ENCODE measurements around the gene L3MBTL1.
"Not testable (repeated sequence)": the region's sequence is repeated elsewhere in the genome, so short reads cannot be mapped to it uniquely, and the experiment has no call there.

The L3MBTL1 gene

DNA sequence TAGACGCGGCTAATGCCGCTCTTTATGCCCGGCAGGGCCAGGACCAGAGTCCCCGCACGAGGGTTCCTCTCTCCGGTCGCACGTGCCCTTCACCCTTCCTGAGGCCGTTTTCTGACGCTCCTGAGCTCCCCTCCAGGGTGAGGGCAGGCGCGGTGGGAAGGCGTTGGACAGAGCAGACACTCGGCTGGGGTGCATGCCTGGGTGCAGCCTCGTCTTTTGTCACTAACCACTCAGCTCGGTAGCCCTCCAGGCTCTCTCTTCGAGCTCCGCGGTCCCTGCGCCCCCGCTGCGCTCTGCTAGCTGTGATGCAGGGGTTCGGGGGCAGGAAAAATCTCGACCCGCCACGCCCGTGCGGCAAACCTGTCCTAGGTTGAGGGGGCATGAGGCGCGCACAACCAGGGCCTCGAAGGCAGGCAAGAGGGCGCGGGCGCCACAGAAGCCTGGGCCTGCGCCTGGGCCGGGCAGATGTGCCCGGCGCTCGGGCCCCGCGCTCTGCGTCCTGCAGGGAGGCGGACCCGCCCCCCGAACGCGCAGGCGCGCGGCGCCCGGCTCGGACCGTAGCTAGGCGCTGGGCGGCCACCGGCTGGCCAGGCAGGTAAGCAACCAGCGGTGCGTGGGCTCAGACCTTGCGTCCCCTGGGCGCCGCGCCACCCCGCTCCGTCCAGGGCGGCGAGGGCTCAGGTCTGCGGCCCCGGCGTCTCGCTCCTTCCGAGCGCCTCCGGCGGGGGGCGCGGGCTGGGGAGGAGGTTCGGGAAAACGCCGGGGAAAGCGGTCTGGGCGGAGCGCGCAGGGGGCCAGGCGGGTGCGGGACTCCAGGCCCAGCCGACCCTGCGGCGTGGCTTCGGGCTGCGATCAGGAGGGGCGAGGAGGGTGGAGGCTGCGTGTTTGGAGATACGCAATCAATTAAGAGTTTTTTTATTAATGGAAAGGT, at the start of gene L3MBTL1:
TSS of gene L3MBTL1 (plus strand) at position 548 of the 931 bp plus-strand sequence. CDS start 5,807 bp downstream, outside the sequence.
- DNase-seq: no peak

DNA sequence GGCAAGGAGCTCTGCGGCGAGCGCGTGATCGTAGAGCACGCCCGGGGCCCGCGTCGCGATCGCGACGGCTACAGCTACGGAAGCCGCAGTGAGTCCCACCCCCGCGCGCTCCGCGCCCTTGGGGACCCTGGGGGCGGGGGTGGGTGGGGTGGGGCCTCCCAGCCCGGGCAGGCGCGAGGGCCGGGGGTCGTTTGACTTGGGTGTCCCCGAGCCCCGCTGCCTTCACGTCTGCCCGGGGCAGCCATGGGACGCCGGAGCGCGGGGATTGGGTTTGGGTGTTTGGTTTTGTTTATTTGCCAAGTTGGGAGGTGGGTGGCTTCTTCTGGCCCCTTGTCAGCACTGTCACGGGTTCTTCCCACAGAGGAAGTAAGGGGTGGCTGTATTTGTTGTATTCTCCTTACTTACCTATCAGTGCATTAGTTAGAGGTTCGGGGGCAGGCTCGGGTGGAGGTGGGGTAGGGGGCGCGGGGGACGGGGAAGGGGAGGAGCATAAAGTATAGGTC, 49.0 kb upstream of the L3MBTL1 start:
- DNase-seq: no peak

DNA sequence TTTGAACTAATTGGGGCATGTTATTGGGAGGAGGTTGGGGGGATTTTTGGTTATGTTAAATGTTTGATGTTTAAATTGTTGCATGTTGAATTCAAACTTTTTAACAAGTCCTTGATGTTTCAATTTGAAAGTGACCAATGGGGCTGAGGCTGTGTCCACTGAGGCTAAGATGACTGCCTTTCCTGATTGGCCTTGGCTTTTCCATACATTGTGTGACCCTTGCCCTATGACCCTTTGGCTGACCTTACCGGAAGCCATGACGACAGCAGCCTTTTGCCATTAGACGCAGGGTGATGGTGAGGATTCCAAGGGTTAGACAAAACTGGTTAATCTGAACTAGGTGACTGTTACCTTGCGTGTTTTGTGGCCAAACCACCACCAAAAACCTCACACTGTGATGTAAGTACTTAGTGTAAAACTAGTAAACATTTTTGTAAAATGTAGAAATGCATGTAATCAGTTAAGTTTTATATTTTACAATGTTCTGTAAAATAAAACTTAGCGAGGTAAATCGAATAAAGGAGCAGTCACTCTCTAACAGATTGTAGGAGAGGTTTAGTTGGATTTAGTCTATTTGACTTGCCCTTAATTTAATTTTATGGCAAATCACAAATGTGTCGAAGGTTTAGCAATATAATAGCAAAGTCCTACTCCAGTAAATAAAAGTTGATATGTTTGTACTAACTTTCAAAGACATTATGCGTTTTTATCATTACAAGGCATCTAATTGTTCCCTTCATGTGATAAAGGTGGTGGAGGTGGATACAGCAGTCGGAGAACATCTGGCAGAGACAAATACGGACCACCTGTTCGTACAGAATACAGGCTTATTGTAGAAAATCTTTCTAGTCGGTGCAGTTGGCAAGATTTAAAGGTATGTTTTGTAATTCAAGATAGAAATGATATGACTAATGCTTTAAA, 48.2 kb upstream of the L3MBTL1 start:
- no peak for DNase-seq

DNA sequence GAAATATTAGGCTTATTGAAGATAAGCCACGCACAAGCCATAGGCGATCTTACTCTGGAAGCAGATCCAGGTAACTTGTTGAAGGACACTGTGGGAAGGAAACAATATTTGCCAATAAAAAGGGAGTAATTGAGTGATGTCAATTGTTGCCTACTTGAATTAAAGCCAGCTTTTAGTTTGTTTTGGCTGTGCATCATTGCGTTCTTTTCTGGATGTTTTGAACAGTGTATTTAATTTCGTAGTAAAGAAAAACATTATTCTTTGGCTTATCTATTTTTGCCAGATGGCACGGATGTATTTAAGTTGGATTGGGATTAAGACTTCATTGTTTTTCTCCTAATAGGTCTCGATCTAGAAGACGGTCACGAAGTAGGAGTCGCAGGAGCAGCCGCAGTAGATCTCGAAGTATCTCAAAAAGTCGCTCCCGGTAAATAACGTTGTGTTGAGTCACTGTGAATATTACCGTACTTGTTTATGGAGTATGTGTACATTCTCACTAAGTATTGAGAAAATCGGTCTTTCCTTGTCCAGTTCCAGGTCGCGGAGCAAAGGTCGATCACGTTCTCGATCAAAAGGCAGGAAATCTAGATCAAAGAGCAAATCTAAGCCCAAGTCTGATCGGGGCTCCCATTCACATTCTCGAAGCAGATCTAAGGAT, 47.2 kb upstream of the L3MBTL1 start:
- DNase-seq: no peak

DNA sequence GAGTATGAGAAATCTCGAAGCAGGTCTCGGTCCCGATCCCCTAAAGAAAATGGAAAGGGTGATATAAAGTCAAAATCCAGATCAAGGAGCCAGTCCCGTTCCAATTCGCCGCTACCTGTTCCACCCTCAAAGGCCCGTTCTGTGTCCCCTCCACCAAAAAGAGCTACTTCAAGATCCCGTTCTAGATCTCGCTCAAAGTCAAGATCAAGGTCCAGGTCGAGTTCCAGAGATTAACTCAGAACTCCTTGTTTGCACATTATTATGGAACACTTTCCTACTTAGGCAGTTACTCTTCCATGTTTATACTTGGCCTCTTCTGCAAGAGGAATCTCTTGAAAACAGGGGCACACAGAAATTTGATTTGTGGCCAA, 46.7 kb upstream of the L3MBTL1 start:
- DNase-seq: no peak

DNA sequence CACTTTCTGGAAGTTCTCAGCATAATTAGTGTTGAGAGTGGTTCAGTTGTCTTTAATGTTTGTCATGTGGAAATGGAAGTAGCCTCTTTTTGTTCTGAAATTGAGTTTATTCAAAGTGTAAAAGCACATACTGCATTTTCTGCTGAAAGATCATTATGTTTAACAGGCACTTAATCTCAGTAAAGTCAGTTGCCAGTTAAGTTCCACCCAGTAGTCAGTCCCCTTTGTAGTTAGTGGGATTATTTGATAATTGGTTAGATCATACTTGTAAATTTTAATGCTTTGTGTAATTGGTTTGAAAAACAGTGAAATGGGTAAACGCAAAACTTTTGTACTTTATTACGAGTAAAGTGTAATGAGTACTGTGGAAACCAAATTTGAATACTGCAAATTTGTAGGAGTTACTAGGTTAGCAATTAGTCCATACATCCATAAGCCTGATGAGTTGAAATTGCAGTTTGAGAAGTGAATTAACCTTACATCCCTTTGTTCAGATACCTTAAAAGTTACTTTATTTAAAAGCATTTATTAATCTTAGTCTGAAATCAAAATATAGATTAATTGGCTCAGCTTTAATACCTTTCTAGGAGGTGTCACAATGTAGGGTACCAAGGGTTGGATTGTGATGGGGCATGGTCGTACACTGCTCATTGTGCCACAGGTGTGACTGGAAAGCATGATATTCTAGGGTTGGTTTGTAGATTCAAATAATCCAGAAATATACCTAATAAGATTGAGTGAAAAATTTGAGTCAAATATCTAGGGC, 45.4 kb upstream of the L3MBTL1 start:
- no peak for DNase-seq

DNA sequence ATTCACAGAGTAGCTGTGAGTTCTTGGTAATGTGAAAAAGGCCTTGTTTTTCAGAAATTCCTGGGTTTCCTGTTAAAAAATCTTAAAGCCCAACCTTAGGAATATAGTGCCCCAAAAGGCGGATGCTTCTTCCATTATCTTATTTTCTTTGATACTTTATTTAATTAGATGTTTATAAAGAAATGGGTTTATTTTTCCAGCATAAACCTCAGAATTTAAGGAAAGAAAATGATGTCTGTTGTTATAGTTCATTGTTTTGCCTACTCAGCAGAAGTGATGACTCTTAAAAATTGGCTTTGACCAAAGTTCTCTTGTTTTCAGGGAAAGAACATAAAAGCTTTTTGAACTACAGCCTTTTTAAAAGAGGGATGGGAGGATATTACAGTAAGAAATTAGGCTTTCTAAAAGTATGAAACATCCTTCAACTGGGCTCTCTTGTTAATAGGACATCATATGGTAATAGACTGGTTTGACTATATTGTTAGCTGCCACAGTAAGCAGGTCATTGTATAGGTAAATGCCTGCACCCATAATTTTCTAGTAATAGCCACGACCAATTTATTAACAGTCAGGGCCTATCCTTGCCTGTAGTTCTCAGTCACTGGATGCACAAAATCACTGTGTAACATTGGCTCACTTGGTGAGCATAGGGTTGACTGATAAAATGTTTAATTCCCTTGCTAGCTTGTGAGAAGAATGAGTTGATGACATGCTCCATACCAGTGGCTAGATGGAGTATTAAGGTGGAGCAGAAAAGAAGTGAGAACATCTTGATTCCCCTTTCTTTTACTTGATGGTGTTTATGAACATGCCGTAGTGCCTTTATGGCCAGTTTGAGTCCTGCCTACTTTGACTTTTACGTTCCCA, 44.6 kb upstream of the L3MBTL1 start:
- no peak for DNase-seq

DNA sequence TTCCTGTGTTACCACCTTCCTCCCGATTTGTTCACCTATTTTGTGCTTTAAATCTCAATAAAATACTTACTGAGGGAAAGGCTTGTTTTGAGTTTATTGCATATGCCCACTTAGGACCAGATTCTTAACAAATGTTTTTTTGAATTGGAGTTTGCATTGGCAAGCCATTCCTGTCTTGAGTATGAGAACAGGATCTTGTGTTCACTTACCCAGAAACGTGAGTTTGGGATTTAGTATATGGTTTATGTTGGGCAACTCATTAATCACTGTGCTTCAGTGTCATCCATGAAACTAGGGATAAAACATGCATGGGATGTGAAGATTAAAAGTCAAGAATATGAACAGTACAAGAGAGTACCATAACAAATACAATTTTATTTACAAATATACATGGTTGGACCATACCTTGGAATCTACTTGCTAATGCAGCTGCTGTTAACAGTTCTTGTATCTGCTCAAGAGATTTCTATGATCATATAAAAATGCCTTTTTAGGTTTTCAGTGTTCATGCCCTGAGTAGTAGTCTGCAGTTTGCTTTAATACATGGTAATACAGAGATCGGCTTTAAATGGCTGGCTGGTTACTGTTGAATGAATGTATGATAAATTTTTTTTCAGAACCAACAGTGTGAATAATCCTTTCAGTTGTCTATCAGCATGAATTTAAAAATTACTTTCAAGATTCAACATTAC, 43.8 kb upstream of the L3MBTL1 start:
- no peak for DNase-seq

DNA sequence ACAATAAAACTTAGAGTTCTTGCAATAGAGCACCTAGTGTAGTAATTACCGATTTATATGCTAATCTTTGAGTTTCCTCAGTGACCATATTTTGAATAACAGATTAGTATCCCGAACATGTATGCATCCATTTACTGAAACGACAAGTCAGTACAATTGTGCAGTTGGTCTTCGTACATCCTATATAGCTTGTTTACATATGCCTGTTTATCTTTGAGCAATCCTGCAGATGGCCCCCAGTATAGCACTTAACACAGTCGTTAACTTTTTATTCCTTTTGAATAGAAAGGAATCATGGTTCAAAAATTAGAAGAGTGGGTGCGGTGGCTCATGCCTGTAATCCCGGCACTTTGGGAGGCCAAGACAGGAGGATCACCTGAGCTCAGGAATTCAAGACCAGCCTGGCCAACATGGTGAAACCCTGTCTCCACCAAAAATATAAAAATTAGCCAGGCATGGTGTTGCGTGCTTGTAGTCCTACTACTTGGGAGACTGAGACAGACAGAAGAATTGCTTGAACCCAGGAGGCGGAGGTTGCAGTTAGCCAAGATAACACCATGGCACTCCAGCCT, 43.2 kb upstream of the L3MBTL1 start:
- no peak for DNase-seq

DNA sequence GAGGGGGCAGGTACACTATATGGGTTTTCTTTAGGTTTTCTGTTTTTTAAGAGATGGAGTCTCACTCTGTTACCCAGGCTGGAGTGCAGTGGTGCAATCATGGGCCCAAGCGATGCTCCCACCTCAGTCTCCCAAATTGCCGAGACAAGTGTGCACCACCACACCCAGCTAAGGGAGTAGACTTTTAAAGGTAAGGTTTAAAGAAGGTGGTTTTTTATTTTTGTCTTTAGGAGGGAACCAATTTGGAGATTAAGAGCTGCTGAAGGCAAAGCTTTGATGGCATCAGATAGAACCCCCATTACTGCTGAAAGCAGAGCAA, 41.9 kb upstream of the L3MBTL1 start:
- no peak for DNase-seq

DNA sequence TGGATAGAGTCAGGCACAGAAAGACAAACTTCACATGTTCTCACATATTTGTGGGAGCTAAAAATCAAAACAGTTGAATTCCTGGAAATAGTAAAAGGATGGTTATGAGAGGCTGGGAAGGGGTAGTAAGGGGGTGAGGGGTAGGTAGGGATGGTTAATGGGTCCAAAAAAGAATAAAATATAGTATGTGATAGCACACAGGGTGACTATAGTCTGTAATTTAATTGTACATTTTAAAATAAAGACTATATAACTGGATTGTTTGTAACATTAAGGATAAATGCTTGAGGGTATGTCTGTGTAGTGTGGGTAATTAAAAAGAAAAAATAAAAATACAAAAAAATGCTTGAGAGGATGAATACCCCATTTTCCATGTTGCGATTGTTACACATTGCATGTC, 39.9 kb upstream of the L3MBTL1 start:
- no peak for DNase-seq

DNA sequence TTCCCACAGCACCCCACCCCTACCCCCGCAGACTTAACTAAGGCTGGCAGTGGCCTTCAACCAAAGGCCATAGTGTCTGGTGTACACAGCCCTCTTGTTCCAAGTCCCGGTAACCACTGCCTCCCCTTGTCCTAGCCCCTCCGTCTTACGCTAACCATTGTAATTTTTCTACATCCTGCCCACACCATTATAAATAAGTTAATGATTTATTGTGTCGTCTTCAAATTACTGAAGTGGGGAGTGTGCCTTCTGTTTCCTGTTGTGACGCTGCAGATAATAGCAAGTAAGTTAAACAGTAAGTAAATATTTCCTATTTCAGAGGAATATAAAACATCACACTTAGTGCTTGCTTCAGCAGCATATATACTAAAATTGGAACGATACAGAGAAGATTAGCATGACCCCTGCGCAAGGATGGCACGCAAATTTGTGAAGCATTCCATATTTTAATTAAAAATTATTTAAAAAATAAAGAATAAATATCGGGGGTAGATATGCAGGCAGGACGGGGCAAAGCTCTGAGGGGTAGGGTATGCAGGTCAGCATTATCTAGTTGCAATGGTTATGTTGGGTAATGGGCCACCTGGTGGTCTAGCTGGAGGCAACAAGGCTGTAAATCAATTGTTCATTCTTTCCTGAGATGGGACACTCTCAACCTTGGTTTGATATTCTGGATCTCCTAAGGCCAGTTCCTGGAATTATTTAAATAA, 34.7 kb upstream of the L3MBTL1 start:
- no peak for DNase-seq

DNA sequence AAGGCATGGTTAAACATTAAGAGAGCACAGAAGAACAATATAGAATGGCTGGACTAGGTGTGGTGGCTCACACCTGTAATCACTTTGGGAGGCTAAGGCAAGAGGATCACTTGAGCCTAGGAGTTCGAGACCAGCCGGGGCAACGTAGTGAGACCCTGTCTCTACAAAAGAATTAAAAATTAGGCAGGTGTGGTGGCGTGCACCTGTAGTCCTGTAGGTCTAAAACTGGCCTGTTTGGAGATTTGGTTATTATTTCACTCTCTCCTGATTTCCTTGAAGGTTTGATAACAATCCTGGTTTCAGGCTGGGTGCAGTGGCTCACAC, 34.2 kb upstream of the L3MBTL1 start:
- no peak for DNase-seq

DNA sequence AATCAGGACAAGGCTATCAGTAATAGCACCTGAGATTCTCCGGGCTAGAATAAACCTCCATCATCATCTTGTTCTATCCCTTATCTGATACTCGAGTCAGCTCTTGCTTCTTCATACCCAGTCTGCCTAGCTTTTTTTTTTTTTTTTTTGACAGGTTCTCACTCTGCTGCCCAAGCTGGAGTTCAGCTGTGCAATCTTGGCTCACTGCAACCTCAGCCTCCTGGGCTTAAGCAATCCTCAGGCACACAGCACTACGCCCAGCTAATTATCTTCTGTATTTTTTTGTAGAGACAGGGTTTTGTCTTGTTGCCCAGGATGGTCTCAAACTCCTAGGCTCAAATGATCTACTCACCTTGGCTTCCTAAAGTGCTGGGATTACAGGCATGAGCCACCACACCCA, 30.3 kb upstream of the L3MBTL1 start:
- DNase-seq: no peak

DNA sequence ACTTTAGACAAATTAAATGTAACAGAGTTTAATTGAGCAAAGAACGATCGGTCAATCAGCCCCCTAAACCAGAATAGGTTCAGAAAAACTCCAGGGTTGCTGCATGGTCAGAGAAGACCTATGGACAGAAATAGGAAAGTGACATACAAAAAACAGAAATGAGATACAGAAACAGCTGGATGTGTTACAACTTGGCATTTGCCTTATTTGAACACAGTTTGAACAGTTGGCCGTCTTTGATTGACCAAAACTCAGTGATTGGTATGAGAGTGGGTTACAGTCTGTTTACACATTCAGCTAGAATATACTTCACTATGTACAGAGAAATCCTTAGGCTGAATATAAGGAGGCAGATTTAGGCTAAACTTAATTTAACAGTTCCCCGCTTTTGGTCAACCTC, 29.9 kb upstream of the L3MBTL1 start:
- no peak for DNase-seq

DNA sequence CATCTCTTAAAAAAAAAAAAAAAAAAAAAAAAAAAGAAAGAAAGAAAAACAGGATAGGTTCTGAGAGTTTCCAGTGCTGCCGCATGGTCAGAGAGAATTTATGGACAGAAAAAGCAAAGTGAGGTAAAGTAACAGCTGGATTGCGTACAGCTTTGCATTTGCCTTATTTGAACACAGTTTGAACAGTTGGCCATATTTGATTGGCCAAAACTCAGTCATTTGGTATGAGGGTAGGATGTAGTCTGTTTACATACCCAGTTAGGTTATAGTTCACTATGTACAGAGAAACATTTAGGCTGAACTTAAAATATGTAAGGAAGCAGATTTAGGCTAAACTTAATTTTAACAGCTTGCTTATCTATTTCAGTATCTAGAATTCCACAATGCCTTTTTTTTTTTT, 17.5 kb upstream of the L3MBTL1 start:
- no peak for DNase-seq

DNA sequence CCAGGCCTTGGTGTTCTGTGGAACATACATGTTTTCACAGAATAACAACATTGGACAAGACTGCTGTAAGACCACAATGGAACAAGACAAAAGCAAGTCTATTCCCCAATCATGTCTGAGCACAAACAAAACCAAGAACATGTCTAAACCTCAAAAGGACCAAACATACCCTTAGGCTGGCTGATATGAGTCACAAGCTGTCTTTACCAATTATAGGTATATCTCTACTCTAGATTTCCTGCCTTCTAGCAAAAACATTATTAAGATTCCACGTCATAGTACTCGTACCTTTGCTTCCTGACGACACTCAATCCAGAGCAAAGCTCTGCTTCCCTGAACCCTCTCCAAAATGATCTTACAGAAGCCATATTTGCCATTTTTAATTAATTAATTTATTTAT, 15.4 kb upstream of the L3MBTL1 start:
- no peak for DNase-seq

DNA sequence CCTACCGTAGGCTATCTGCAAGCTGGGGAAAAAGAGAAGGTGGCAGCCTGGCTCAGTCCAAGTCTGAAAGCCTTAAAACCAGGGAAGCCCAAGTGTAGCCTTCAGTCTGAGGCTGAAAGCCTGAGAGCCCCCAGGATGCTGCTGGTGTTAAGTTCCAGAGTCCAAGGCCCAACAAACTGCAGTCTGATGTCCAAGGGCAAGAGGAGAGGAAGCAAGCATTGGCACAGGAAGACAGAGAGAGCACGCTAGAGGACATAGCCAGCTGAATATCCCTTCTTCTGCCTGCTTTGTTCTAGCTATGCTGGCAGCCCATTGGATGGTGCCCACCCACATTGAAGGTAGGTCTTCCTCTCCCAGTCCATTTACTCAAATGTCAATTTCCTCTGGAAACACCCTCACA, 12.1 kb upstream of the L3MBTL1 start:
- no peak for DNase-seq

DNA sequence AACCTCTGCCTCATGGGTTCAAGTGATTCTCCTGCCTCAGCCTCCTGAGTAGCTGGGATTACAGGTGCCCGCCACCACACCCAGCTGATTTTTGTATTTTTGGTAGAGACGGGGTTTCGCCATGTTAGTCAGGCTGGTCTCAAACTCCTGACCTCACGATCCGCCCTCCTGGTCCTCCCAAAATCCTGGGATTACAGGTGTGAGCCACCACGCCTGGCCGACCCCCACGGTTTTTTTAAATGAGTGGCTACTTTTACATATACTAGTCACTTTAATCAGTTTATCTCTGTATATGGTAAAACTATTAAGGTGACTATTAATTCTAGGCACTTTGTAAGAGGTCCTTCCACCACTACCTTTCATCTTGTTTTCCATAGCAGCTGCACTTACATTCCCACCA, 5.5 kb upstream of the L3MBTL1 start:
- DNase-seq: not testable (repeated sequence)

DNA sequence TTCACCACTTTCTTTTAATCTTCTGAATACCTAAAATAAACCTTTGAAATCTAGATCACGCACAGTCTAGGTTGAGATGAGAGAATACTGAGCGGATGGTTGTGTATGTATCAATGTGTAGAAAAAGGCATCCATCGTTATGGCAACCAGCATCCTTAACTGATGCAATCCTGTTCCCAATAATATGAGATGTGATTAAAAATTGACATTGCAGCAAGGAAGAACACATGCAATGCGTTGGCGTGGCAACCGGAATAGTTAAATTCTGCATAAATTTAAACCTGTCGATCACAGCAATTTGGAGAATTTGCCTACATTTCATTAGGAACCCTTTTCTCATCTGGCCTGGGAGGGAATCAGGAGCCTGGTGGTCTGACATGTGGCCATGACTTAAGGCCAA, 1.3 kb upstream of the L3MBTL1 start:
- no peak for DNase-seq

Measured in DMS79 treated with DMSO at 0.1 percent for 48 hours (cell line).